ENCODE data around the gene ZNF775.

Gene ZNF775

GRCh38 chr7:150351587-150352194, 27.4 kb upstream of the ZNF775 start:
- no peak for DNase-seq

GRCh38 chr7:150355666-150356059, 23.5 kb upstream of the ZNF775 start:
- DNase-seq = no peak

- peak; percentile 16 for DNase-seq
These were observed 22.7 kb upstream of the ZNF775 start for GRCh38 chr7:150356265-150356897.

GRCh38 chr7:150357270-150357669, 21.9 kb upstream of the ZNF775 start:
- DNase-seq = no peak

- DNase-seq = no peak
These were observed 21.2 kb upstream of the ZNF775 start for GRCh38 chr7:150357771-150358427.

- DNase-seq = no peak
These were observed 20.7 kb upstream of the ZNF775 start for GRCh38 chr7:150358433-150358832.

GRCh38 chr7:150358988-150359621, 20.0 kb upstream of the ZNF775 start:
- DNase-seq = no peak

- DNase-seq = no peak
These were observed 19.3 kb upstream of the ZNF775 start for GRCh38 chr7:150359622-150360362.

GRCh38 chr7:150360363-150361058, 18.6 kb upstream of the ZNF775 start:
- DNase-seq = no peak

- DNase-seq = no peak
These were observed 17.7 kb upstream of the ZNF775 start for GRCh38 chr7:150361402-150361801.

GRCh38 chr7:150361807-150362621, 17.1 kb upstream of the ZNF775 start:
- no peak for DNase-seq

GRCh38 chr7:150363370-150363769, 15.8 kb upstream of the ZNF775 start:
- no peak for DNase-seq

- no peak for DNase-seq
These were observed 15.3 kb upstream of the ZNF775 start for GRCh38 chr7:150363872-150364271.

GRCh38 chr7:150365194-150365593, 13.9 kb upstream of the ZNF775 start:
- no peak for DNase-seq

- no peak for DNase-seq
These were observed 13.3 kb upstream of the ZNF775 start for GRCh38 chr7:150365673-150366398.

- DNase-seq = no peak
These were observed 11.4 kb upstream of the ZNF775 start for GRCh38 chr7:150367677-150368095.

GRCh38 chr7:150368096-150368883, 10.8 kb upstream of the ZNF775 start, which contains the start of gene REPIN1:
TSS of gene REPIN1 (plus strand) at chr7:150368822. CDS start at chr7:150369712, 890 bp downstream.
- peak; percentile 91 for DNase-seq

- peak; percentile 68 for DNase-seq
These were observed 10.0 kb upstream of the ZNF775 start for GRCh38 chr7:150368884-150369747.

Data from midbrain (tissue), 1 donor.